Measurements from ENCODE around the gene ADCY5.

DNA sequence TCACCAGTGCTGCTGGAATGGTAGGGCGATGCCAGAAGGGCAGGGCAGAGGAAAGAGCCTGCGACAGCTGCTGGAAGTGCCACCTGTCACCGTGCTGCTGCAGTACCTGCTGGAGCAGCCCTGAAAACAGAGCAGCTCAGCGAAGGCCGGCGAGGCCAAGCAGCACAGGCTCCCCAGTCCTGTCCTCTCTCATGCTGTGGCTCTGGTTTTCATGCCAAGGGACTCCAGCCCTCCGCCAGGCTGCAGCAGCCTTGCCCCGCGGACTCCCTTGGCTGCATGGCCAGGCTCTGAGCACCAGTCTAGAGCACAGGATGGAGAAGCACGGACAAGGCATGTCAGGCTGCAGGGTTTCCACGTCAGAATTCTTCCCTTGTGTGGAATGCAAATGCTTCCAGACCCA is 43.9 kb downstream of the ADCY5 start:
- TF ChIP-seq, protein P1, sequence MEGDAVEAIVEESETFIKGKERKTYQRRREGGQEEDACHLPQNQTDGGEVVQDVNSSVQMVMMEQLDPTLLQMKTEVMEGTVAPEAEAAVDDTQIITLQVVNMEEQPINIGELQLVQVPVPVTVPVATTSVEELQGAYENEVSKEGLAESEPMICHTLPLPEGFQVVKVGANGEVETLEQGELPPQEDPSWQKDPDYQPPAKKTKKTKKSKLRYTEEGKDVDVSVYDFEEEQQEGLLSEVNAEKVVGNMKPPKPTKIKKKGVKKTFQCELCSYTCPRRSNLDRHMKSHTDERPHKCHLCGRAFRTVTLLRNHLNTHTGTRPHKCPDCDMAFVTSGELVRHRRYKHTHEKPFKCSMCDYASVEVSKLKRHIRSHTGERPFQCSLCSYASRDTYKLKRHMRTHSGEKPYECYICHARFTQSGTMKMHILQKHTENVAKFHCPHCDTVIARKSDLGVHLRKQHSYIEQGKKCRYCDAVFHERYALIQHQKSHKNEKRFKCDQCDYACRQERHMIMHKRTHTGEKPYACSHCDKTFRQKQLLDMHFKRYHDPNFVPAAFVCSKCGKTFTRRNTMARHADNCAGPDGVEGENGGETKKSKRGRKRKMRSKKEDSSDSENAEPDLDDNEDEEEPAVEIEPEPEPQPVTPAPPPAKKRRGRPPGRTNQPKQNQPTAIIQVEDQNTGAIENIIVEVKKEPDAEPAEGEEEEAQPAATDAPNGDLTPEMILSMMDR (IDR thresholded peaks at IDR 0.05), result no peak
- no peak for TF ChIP-seq POLR2AphosphoS5 (IDR thresholded peaks at IDR 0.05; ENCODE audit: low read depth, low read length)
- TF ChIP-seq, protein P2, sequence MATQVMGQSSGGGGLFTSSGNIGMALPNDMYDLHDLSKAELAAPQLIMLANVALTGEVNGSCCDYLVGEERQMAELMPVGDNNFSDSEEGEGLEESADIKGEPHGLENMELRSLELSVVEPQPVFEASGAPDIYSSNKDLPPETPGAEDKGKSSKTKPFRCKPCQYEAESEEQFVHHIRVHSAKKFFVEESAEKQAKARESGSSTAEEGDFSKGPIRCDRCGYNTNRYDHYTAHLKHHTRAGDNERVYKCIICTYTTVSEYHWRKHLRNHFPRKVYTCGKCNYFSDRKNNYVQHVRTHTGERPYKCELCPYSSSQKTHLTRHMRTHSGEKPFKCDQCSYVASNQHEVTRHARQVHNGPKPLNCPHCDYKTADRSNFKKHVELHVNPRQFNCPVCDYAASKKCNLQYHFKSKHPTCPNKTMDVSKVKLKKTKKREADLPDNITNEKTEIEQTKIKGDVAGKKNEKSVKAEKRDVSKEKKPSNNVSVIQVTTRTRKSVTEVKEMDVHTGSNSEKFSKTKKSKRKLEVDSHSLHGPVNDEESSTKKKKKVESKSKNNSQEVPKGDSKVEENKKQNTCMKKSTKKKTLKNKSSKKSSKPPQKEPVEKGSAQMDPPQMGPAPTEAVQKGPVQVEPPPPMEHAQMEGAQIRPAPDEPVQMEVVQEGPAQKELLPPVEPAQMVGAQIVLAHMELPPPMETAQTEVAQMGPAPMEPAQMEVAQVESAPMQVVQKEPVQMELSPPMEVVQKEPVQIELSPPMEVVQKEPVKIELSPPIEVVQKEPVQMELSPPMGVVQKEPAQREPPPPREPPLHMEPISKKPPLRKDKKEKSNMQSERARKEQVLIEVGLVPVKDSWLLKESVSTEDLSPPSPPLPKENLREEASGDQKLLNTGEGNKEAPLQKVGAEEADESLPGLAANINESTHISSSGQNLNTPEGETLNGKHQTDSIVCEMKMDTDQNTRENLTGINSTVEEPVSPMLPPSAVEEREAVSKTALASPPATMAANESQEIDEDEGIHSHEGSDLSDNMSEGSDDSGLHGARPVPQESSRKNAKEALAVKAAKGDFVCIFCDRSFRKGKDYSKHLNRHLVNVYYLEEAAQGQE (IDR thresholded peaks at IDR 0.05; ENCODE audit: insufficient read depth in 1 of 2, low read depth in 2 of 2, low read length in 1 of 2), result no peak

Data from Panc1 (cell line).